Measurements from ENCODE around the gene GNB1L.

GNB1L gene

GRCh38 chr22:19734163-19734562, 120.5 kb downstream of the GNB1L start:
- Histone ChIP-seq H3K9me2 (replicated peaks; ENCODE audit: insufficient read depth, low read length) (no peaks in the 10 kb centered on the region), H3K27me3 (replicated peaks; ENCODE audit: insufficient read depth, low read length) (peaks cover 68% of the 10 kb centered on the region), H3K27ac (ENCODE audit: low read length) (no peak overlapping the region), H2AFZ (ENCODE audit: low read length) (no peak overlapping the region), H3K79me2 (ENCODE audit: low read length) (no peaks in the 10 kb centered on the region), H3K9ac (ENCODE audit: low read length) (no peak overlapping the region), H3K4me2 (ENCODE audit: low read depth, low read length) (no peak overlapping the region), H3K9me3 (replicated peaks; ENCODE audit: insufficient read depth, low read length) (no peaks in the 10 kb centered on the region), H3K4me1 (ENCODE audit: low read length) (no peaks in the 10 kb centered on the region), H3K4me3 (ENCODE audit: low read length) (no peak overlapping the region), H3K36me3 (replicated peaks; ENCODE audit: insufficient read depth, low read length) (no peaks in the 10 kb centered on the region), H4K20me1 (ENCODE audit: insufficient read depth, low read length) (no peaks in the 10 kb centered on the region), H3F3A (ENCODE audit: insufficient read depth, low read length) (no peaks in the 10 kb centered on the region)
- DNase-seq, result no peak
- TF ChIP-seq EZH2 (optimal IDR thresholded peaks at IDR 0.05; ENCODE audit: low read depth, low read length) (no peak), EZH2phosphoT487 (IDR thresholded peaks at IDR 0.05; ENCODE audit: low read length) (no peak)
- TF ChIP-seq, protein P1, sequence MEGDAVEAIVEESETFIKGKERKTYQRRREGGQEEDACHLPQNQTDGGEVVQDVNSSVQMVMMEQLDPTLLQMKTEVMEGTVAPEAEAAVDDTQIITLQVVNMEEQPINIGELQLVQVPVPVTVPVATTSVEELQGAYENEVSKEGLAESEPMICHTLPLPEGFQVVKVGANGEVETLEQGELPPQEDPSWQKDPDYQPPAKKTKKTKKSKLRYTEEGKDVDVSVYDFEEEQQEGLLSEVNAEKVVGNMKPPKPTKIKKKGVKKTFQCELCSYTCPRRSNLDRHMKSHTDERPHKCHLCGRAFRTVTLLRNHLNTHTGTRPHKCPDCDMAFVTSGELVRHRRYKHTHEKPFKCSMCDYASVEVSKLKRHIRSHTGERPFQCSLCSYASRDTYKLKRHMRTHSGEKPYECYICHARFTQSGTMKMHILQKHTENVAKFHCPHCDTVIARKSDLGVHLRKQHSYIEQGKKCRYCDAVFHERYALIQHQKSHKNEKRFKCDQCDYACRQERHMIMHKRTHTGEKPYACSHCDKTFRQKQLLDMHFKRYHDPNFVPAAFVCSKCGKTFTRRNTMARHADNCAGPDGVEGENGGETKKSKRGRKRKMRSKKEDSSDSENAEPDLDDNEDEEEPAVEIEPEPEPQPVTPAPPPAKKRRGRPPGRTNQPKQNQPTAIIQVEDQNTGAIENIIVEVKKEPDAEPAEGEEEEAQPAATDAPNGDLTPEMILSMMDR (IDR thresholded peaks at IDR 0.05; ENCODE audit: low read length), result no peak

DNA sequence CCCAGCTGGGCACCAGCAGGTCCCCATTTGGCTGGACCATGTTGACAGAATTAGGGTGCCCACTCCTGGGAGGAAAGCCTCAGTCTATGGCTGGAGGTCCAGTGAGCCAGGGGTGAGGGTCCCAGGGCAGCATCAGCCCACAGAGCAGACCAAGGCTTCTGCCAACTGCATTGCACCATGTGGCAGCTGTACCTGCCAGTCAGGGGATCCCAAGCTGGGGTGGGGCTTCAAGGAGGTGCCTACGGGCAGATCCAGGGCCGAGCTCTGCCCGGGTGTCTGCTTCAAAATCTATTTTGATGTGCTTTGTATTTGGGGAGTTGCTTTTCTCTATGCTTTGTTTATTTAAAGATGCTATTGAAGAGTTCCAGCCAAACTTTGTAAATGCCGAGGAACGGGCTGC, 120.9 kb downstream of the GNB1L start:
- H3K27me3 ChIP-seq (replicated peaks; ENCODE audit: insufficient read depth, low read length), result peaks cover 68% of the 10 kb centered on the region
- no peak overlapping the region for H3K4me3 ChIP-seq (ENCODE audit: low read length)
- no peak overlapping the region for H2AFZ ChIP-seq (ENCODE audit: low read length)
- TF ChIP-seq, protein P1 (IDR thresholded peaks at IDR 0.05; ENCODE audit: low read length), result no peak
- TF ChIP-seq EZH2phosphoT487 (IDR thresholded peaks at IDR 0.05; ENCODE audit: low read length), result no peak
- no peak for TF ChIP-seq EZH2 (optimal IDR thresholded peaks at IDR 0.05; ENCODE audit: low read depth, low read length)
- H3F3A ChIP-seq (ENCODE audit: insufficient read depth, low read length), result no peaks in the 10 kb centered on the region
- no peaks in the 10 kb centered on the region for H3K79me2 ChIP-seq (ENCODE audit: low read length)
- no peak overlapping the region for H3K4me2 ChIP-seq (ENCODE audit: low read depth, low read length)
- no peaks in the 10 kb centered on the region for H3K36me3 ChIP-seq (replicated peaks; ENCODE audit: insufficient read depth, low read length)
- DNase-seq, result no peak
- no peak overlapping the region for H3K27ac ChIP-seq (ENCODE audit: low read length)
- H3K9me3 ChIP-seq (replicated peaks; ENCODE audit: insufficient read depth, low read length), result no peaks in the 10 kb centered on the region
- H3K4me1 ChIP-seq (ENCODE audit: low read length), result no peaks in the 10 kb centered on the region
- H3K9me2 ChIP-seq (replicated peaks; ENCODE audit: insufficient read depth, low read length), result no peaks in the 10 kb centered on the region
- no peak overlapping the region for H3K9ac ChIP-seq (ENCODE audit: low read length)
- no peaks in the 10 kb centered on the region for H4K20me1 ChIP-seq (ENCODE audit: insufficient read depth, low read length)
